Fibroblast of mammary gland (primary cell): Measurements from ENCODE around the gene EPHA3.
A peak's percentile ranks its signal among the peaks of the same experiment; 100 is the strongest.

Experiments used
- DNase-seq: peaks from one replicate; pipeline ENCODE4 v3.0.0-alpha.2; 2010; ENCODE audit warnings: low read depth
- H3K4me3 ChIP-seq: 2 replicates; pipeline ENCODE4 v1.5.1; 2011; ENCODE audit warnings: low read depth, mild to moderate bottlenecking, low read length, moderate library complexity; ENCODE audit not compliant: control insufficient read depth
- CTCF ChIP-seq: conservative IDR thresholded peaks from 2 replicates; pipeline ENCODE4 v1.5.1; 2011; ENCODE audit warnings: low read depth, low read length, inconsistent platforms; ENCODE audit not compliant: control insufficient read depth, insufficient read depth

EPHA3 gene

GRCh38 chr3:89372456-89372855 lies 265.0 kb downstream of the EPHA3 start:
- peak; percentile 38 for DNase-seq
- H3K4me3 ChIP-seq, result no peak overlapping the region
- no peak for TF ChIP-seq CTCF

- H3K4me3 ChIP-seq, result no peak overlapping the region
- no peak for DNase-seq
- no peak for TF ChIP-seq CTCF
Observed at GRCh38 chr3:89373434-89373833, 266.0 kb downstream of the EPHA3 start.

DNA sequence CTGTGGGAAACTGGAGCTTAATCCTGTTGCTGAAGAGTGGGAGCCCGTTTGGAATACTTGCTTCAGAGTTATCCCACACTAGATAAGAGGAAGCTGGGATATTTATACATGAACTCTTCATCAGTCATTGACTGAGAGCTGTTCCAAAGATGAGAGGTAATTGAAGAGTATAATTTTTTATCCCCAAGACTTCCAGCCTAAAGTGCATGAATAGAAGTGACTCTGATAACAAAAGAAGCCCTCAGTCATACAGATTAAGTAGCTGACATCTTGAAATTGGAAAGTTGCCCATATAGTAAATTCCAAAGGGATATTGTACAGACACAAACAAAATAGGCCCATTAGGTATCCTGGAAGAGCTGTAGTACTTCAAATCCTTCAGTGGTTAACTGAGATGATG lies 268.0 kb downstream of the EPHA3 start:
- no peak for DNase-seq
- no peak overlapping the region for H3K4me3 ChIP-seq
- TF ChIP-seq CTCF, result no peak

- H3K4me3 ChIP-seq, result no peak overlapping the region
- DNase-seq, result peak; percentile 46
- no peak for TF ChIP-seq CTCF
Observed at GRCh38 chr3:89380016-89380415, 272.6 kb downstream of the EPHA3 start.

DNA sequence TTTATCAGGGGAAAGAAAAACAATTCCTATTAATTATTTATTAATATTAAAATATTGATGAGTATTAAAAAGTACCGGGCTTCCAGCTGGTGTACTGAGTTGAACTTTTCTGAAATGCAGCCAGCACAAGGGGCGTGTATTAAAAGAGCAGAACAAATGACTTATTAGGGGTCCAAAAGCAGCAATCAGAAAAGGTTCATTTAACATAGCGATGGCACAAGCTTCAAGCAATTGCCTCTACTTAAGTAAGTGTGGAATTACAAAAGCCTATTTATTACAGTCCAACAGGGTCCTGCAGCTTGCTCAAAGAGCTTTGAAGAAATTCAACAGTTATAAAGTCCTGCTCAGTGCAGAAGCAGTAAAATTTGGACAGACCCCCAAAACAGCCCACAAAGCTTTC lies 285.6 kb downstream of the EPHA3 start:
- no peak for DNase-seq
- TF ChIP-seq CTCF, result no peak
- no peak overlapping the region for H3K4me3 ChIP-seq

DNA sequence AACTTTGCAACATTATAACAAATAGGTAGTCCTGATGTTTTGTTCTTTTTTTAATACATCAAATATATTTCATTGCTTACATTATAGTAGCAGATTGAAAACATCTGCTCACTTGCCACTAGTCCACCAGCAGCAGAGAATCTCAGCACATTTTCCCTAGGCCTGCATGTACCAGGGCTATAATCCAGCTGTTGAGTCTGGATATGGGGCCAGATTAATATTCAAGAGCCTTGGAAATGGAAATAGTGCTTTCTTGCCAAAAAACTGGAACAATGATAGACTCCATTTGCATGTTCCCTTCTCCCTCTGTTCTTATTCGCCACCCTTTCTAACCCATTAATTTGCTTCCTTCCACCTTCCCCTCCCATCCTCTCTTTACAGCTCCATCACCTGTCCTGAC lies 288.0 kb downstream of the EPHA3 start:
- TF ChIP-seq CTCF, result no peak
- DNase-seq, result no peak
- H3K4me3 ChIP-seq, result no peak overlapping the region

- no peak for TF ChIP-seq CTCF
- H3K4me3 ChIP-seq, result no peak overlapping the region
- no peak for DNase-seq
Observed at GRCh38 chr3:89395996-89396395, 288.6 kb downstream of the EPHA3 start.
